ENCODE data around the gene TNPO2.

The TNPO2 gene

DNA sequence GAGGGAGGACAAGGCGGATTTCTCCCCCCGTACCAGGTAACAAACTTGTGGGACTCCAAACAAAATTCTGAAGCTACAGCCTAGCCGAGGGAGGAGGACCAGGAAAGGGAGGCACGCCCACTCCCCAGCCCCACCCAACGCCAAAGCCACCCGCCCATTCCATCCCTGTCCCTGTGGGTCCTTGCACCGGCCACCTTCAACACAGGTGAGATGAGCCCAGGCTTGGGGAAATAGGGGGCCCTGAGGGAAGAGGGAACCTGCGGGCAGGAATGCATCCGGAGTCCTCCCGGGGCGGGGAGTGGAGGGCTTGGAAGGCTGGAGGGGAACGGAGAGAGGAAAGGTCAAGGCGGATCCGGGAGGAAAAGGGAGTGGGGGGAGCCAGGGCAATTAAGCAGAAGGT, 27.9 kb upstream of the TNPO2 start, which contains the start of gene BEST2:
TSS of gene BEST2 (plus strand) at position 157 of the 400 bp plus-strand sequence. CDS start 802 bp downstream, outside the sequence.
- TF ChIP-seq, protein P1, sequence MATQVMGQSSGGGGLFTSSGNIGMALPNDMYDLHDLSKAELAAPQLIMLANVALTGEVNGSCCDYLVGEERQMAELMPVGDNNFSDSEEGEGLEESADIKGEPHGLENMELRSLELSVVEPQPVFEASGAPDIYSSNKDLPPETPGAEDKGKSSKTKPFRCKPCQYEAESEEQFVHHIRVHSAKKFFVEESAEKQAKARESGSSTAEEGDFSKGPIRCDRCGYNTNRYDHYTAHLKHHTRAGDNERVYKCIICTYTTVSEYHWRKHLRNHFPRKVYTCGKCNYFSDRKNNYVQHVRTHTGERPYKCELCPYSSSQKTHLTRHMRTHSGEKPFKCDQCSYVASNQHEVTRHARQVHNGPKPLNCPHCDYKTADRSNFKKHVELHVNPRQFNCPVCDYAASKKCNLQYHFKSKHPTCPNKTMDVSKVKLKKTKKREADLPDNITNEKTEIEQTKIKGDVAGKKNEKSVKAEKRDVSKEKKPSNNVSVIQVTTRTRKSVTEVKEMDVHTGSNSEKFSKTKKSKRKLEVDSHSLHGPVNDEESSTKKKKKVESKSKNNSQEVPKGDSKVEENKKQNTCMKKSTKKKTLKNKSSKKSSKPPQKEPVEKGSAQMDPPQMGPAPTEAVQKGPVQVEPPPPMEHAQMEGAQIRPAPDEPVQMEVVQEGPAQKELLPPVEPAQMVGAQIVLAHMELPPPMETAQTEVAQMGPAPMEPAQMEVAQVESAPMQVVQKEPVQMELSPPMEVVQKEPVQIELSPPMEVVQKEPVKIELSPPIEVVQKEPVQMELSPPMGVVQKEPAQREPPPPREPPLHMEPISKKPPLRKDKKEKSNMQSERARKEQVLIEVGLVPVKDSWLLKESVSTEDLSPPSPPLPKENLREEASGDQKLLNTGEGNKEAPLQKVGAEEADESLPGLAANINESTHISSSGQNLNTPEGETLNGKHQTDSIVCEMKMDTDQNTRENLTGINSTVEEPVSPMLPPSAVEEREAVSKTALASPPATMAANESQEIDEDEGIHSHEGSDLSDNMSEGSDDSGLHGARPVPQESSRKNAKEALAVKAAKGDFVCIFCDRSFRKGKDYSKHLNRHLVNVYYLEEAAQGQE (IDR thresholded peaks at IDR 0.05; ENCODE audit: insufficient replicate concordance, low read depth), result no peak
- TF ChIP-seq POLR2AphosphoS5 (IDR thresholded peaks at IDR 0.05; ENCODE audit: low read depth) (no peak), SPI1 (IDR thresholded peaks at IDR 0.05; ENCODE audit: borderline replicate concordance, low read depth) (no peak), GABPA (IDR thresholded peaks at IDR 0.05; ENCODE audit: low read depth) (no peak)
- TF ChIP-seq, protein P2, sequence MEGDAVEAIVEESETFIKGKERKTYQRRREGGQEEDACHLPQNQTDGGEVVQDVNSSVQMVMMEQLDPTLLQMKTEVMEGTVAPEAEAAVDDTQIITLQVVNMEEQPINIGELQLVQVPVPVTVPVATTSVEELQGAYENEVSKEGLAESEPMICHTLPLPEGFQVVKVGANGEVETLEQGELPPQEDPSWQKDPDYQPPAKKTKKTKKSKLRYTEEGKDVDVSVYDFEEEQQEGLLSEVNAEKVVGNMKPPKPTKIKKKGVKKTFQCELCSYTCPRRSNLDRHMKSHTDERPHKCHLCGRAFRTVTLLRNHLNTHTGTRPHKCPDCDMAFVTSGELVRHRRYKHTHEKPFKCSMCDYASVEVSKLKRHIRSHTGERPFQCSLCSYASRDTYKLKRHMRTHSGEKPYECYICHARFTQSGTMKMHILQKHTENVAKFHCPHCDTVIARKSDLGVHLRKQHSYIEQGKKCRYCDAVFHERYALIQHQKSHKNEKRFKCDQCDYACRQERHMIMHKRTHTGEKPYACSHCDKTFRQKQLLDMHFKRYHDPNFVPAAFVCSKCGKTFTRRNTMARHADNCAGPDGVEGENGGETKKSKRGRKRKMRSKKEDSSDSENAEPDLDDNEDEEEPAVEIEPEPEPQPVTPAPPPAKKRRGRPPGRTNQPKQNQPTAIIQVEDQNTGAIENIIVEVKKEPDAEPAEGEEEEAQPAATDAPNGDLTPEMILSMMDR (IDR thresholded peaks at IDR 0.05; ENCODE audit: insufficient read depth, low read length), result no peak
- Histone ChIP-seq H3K4me3 (replicated peaks; ENCODE audit: insufficient read depth, low read length) (no peak within 1 kb of the TSS), H3K27me3 (ENCODE audit: insufficient read depth, poor library complexity, severe bottlenecking) (peaks cover 16% of the 10 kb centered on the region)

DNA sequence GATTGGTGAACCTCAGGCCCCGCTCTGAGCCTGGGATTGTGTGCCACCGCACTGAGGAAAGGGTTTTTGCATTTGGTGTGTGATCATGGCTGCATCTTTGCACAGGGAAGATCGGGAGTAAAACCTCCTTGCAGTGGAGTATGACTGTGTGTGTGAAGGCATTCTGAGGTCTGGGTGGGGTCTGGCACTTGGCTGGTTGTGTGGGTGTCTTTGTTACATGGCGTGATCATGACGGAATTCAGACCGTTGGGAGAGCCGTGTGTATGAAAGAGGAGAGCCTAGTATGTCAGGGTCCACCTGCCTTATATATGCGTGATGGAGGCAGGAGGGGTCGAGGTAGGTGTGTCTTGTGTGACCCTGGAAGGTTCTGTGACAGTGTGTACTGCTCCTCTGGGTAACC, 27.1 kb upstream of the TNPO2 start:
- H3K4me3 ChIP-seq (replicated peaks; ENCODE audit: insufficient read depth, low read length), result no peak overlapping the region
- TF ChIP-seq, protein P2 (IDR thresholded peaks at IDR 0.05; ENCODE audit: insufficient read depth, low read length), result no peak
- TF ChIP-seq POLR2AphosphoS5 (IDR thresholded peaks at IDR 0.05; ENCODE audit: low read depth), result no peak
- no peak for TF ChIP-seq GABPA (IDR thresholded peaks at IDR 0.05; ENCODE audit: low read depth)
- TF ChIP-seq, protein P1 (IDR thresholded peaks at IDR 0.05; ENCODE audit: insufficient replicate concordance, low read depth), result no peak
- no peak for TF ChIP-seq SPI1 (IDR thresholded peaks at IDR 0.05; ENCODE audit: borderline replicate concordance, low read depth)
- peaks cover 16% of the 10 kb centered on the region for H3K27me3 ChIP-seq (ENCODE audit: insufficient read depth, poor library complexity, severe bottlenecking)
- H3K27ac ChIP-seq (replicated peaks), result no peak overlapping the region
- DNase-seq (ENCODE audit: low read depth in 1 of 2, low spot score in 1 of 2), result no peak

More for the DNA sequence above, 27.9 kb upstream of the TNPO2 start, which contains the start of gene BEST2:
- DNase-seq (ENCODE audit: low read depth in 1 of 2, low spot score in 1 of 2), result no peak
- H3K27ac ChIP-seq (replicated peaks), result no peak within 1 kb of the TSS

DNA sequence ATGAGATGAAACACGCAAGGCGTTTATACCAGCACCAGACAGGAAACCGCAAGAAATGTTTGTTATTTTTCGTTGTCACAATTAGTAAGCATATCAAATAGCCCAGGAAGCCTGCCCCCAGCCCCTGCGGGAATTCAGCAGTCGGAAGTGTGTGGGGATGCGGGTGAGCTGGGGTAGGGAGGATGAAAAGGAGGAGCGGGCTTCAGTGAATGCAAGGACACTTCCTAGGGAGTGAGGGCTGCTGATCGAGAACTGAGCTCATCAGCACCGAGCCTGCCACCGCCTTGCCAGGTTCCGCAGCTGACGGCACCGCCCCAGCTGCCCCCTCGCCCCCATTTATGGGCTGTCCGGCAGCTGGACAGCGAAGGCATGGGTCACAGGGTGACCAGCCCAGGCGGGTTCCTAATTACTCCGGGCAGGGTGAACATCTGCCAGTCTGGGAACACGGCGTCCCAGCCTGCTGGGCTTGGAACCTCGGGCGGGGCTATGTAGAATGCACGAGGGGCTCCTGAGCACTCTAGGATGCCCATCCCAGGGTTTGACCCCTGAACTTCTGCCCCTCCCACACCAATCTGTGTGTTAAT, 26.3 kb upstream of the TNPO2 start:
- no peak overlapping the region for H3K27ac ChIP-seq (replicated peaks)
- no peak overlapping the region for H3K4me3 ChIP-seq (replicated peaks; ENCODE audit: insufficient read depth, low read length)
- no peak for DNase-seq (ENCODE audit: low read depth in 1 of 2, low spot score in 1 of 2)
- TF ChIP-seq, protein P2 (IDR thresholded peaks at IDR 0.05; ENCODE audit: insufficient read depth, low read length), result no peak
- peaks cover 16% of the 10 kb centered on the region for H3K27me3 ChIP-seq (ENCODE audit: insufficient read depth, poor library complexity, severe bottlenecking)

DNA sequence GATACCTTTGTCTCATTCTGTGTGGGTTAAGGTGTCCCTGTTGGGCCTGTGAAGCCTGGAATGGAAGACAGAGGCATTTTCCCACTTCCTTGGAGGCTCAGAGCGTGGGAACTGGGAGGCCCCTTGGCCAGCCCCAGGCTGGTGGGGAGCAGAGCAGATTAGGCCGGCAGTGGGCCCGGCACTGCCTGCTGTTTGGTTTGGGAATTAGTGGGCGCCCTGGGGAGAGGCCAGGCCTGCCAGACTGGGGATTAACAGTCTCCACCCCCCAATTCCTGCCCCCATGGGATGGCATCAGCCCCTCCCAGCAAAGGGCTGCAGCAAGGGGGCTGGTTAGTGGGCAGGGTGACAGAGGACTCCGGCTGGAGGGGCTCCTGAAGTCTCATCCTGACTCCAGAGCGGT, 24.8 kb upstream of the TNPO2 start:
- no peak for DNase-seq (ENCODE audit: low read depth in 1 of 2, low spot score in 1 of 2)
- TF ChIP-seq GABPA (IDR thresholded peaks at IDR 0.05; ENCODE audit: low read depth) (no peak), SPI1 (IDR thresholded peaks at IDR 0.05; ENCODE audit: borderline replicate concordance, low read depth) (no peak), POLR2AphosphoS5 (IDR thresholded peaks at IDR 0.05; ENCODE audit: low read depth) (no peak)
- TF ChIP-seq, protein P2 (IDR thresholded peaks at IDR 0.05; ENCODE audit: insufficient read depth, low read length), result no peak
- TF ChIP-seq, protein P1 (IDR thresholded peaks at IDR 0.05; ENCODE audit: insufficient replicate concordance, low read depth), result no peak
- peaks cover 16% of the 10 kb centered on the region for H3K27me3 ChIP-seq (ENCODE audit: insufficient read depth, poor library complexity, severe bottlenecking)
- H3K27ac ChIP-seq (replicated peaks), result no peak overlapping the region
- no peak overlapping the region for H3K4me3 ChIP-seq (replicated peaks; ENCODE audit: insufficient read depth, low read length)
